ENCODE results near the gene AFF4. TPM values are rescaled to one million over a fixed set of nuclear protein-coding genes. Genes with fewer than 3 reads are reported as not detected.
A peak's percentile ranks its signal among the peaks of the same experiment; 100 is the strongest.

The AFF4 gene
- total and polyA plus RNA-seq, 9 of the 15 experiments (the other 6 are each of a cell fraction or from before 2014, with no cell fraction given) = 1.7 to 25.8 (median 17.9) TPM

GRCh38 chr5:132854301-132854700, 109.1 kb downstream of the AFF4 start:
- FAIRE-seq = peak; percentile 58
- Histone ChIP-seq H3K4me2 (ENCODE audit: insufficient read depth, low read length) (no peak overlapping the region), H3K4me1 (replicated peaks in 1 of 2; ENCODE audit: control insufficient read depth in 2 of 2, insufficient read depth in 2 of 2, low read length in 2 of 2) (peaks cover 2 to 10% of the 10 kb centered on the region in 2 experiments; a peak in 3 of 5 replicates), H3K27me3 (ENCODE audit: control insufficient read depth in 2 of 2, insufficient read depth in 2 of 2, low read length in 2 of 2) (no peaks in the 10 kb centered on the region), H4K20me1 (replicated peaks; ENCODE audit: control insufficient read depth, insufficient read depth, low read length) (no peaks in the 10 kb centered on the region), H3K9ac (ENCODE audit: insufficient read depth in 1 of 2, low read depth in 2 of 2, low read length in 2 of 2) (no peak overlapping the region), H3K9me3 (replicated peaks; ENCODE audit: control insufficient read depth, insufficient read depth, low read depth, low read length) (no peaks in the 10 kb centered on the region), H3K27ac (ENCODE audit: extremely low read depth, low read depth, low read length) (no peak overlapping the region), H3K79me2 (ENCODE audit: control insufficient read depth, insufficient read depth, low read length) (no peaks in the 10 kb centered on the region), H3K9me1 (ENCODE audit: control insufficient read depth, insufficient read depth, low read length) (no peaks in the 10 kb centered on the region), H2AFZ (ENCODE audit: low read depth, low read length) (no peak overlapping the region), H3K36me3 (ENCODE audit: control insufficient read depth, insufficient read depth, low read length) (no peaks in the 10 kb centered on the region), H3K4me3 (no peak overlapping the region)
- no peak for ATAC-seq
- DNase-seq (ENCODE audit: extremely low read depth in 1 of 4, low spot score in 3 of 4) = no peak
- BruUV-seq (replicated peaks) = no TSS peak
- CTCF ChIA-PET (ENCODE audit: low intra/inter-chr PET ratio) = no interaction called here
- WGBS (ENCODE audit: insufficient coverage, low coverage, missing lambda C conversion rate) = 5% methylated on average over 3 of the region's 3 CpGs
- intact Hi-C loops (cut with micrococcal nuclease) (no loop called here), in situ Hi-C loops (cut with MboI) (no loop called here)
- POLR2A ChIA-PET = interaction anchor here (0.6 to 3.0 kb wide), 8 partner anchors 10 to 359 kb away, joined by 3 to 17 read pairs (median 4); partner anchors contain the start of genes GDF9 and UQCRQ
- TF ChIP-seq POU5F1 (IDR thresholded peaks at IDR 0.05; ENCODE audit: borderline replicate concordance, low read depth, low read length, partially characterized antibody) (no peak), NFIX (CRISPR knock-in tag; IDR thresholded peaks at IDR 0.05; ENCODE audit: low read depth) (no peak), KDM1A (IDR thresholded peaks at IDR 0.05) (0 out of 4 replicates have a peak, but pooled peaks of 1 of the 2 experiments have one; percentile 14)

GRCh38 chr5:132853790-132854189, 109.6 kb downstream of the AFF4 start:
- in situ Hi-C loops (cut with MboI) (no loop called here), intact Hi-C loops (cut with micrococcal nuclease) (no loop called here)
- H3K27me3 ChIP-seq (ENCODE audit: control insufficient read depth in 2 of 2, insufficient read depth in 2 of 2, low read length in 2 of 2) = no peaks in the 10 kb centered on the region
- ATAC-seq (no peak), FAIRE-seq (no peak), DNase-seq (ENCODE audit: extremely low read depth in 1 of 4, low spot score in 3 of 4) (no peak)
- 10% methylated on average over 1 of the region's 1 CpG for WGBS (ENCODE audit: insufficient coverage, low coverage, missing lambda C conversion rate)
- H3K9ac ChIP-seq (ENCODE audit: insufficient read depth in 1 of 2, low read depth in 2 of 2, low read length in 2 of 2) = no peak overlapping the region
- CTCF ChIA-PET (ENCODE audit: low intra/inter-chr PET ratio) = no interaction called here
- no peaks in the 10 kb centered on the region for H3K36me3 ChIP-seq (ENCODE audit: control insufficient read depth, insufficient read depth, low read length)
- H3K9me3 ChIP-seq (replicated peaks; ENCODE audit: control insufficient read depth, insufficient read depth, low read depth, low read length) = no peaks in the 10 kb centered on the region
- no peak overlapping the region for H3K4me2 ChIP-seq (ENCODE audit: insufficient read depth, low read length)
- POLR2A ChIA-PET = interaction anchor here (0.6 to 3.0 kb wide), 6 partner anchors 10 to 40 kb away, joined by 3 to 17 read pairs (median 6); partner anchors contain the start of genes GDF9 and UQCRQ
- H3K9me1 ChIP-seq (ENCODE audit: control insufficient read depth, insufficient read depth, low read length) = no peaks in the 10 kb centered on the region
- H4K20me1 ChIP-seq (replicated peaks; ENCODE audit: control insufficient read depth, insufficient read depth, low read length) = no peaks in the 10 kb centered on the region
- peaks cover under 1 to 14% of the 10 kb centered on the region in 2 experiments; a peak in 3 of 5 replicates for H3K4me1 ChIP-seq (replicated peaks in 1 of 2; ENCODE audit: control insufficient read depth in 2 of 2, insufficient read depth in 2 of 2, low read length in 2 of 2)
- no peak overlapping the region for H3K4me3 ChIP-seq
- no peaks in the 10 kb centered on the region for H3K79me2 ChIP-seq (ENCODE audit: control insufficient read depth, insufficient read depth, low read length)
- no peak overlapping the region for H2AFZ ChIP-seq (ENCODE audit: low read depth, low read length)
- BruUV-seq (replicated peaks) = no TSS peak
- TF ChIP-seq BCOR (IDR thresholded peaks at IDR 0.05) (no peak), DACH1 (IDR thresholded peaks at IDR 0.05; ENCODE audit: partially characterized antibody) (no peak), SPI1 (IDR thresholded peaks at IDR 0.05; ENCODE audit: borderline replicate concordance, low read depth, low read length) (no peak)
- no peak overlapping the region for H3K27ac ChIP-seq (ENCODE audit: extremely low read depth, low read depth, low read length)

All from K562 (cell line).